ENCODE results near the gene SYN1. TPM values are rescaled to one million over a fixed set of nuclear protein-coding genes. Genes with fewer than 3 reads are reported as not detected.

The SYN1 gene
- total RNA-seq, 1 experiment from 2014 or later: 11.7 TPM

- Mint-ChIP-seq H3K36me3 (ENCODE audit: insufficient read depth in 1 of 3, low read depth in 3 of 3) (peaks cover 7 to 15% (median 11%) of the 10 kb centered on the region in 3 experiments), H3K27me3 (ENCODE audit: low read depth) (no peaks in the 10 kb centered on the region), H3K4me1 (peaks cover 8 to 20% of the 10 kb centered on the region in 2 experiments), H3K27ac (no peak overlapping the region), H3K4me3 (no peak overlapping the region), H3K9me3 (peaks cover 41 to 50% of the 10 kb centered on the region in 2 experiments)
- no peak overlapping the region for H2AFZ ChIP-seq (ENCODE audit: low read length)
- no peak for TF ChIP-seq CTCF (conservative IDR thresholded peaks at IDR 0.05)
- H4K91ac ChIP-seq (ENCODE audit: insufficient read length, low read depth, low read length): no peak overlapping the region
- H4K5ac ChIP-seq (ENCODE audit: insufficient read length, low read depth, low read length): no peak overlapping the region
- peaks cover 2% of the 10 kb centered on the region; the same call in 1 of the 2 replicates for H3K4me1 ChIP-seq (ENCODE audit: insufficient read depth, low read length)
- H3K4me2 ChIP-seq (ENCODE audit: insufficient read depth, insufficient read length, low read length): no peak overlapping the region
- H3K14ac ChIP-seq (ENCODE audit: insufficient read depth, low read length): no peak overlapping the region
- H3K56ac ChIP-seq (ENCODE audit: insufficient read length, low read depth, low read length): no peak overlapping the region
- no CpG with 5 or more reads among the region's 5 CpGs for WGBS (ENCODE audit: extremely low coverage, insufficient read length, low lambda C conversion rate)
- no peaks in the 10 kb centered on the region for H3K23me2 ChIP-seq (ENCODE audit: insufficient read length, low read depth, low read length, poor library complexity, severe bottlenecking)
- H3K23ac ChIP-seq (ENCODE audit: insufficient read length, low read depth, low read length): no peak overlapping the region
- no peaks in the 10 kb centered on the region for H4K20me1 ChIP-seq (ENCODE audit: control insufficient read depth, insufficient read depth, insufficient read length)
- H3K27ac ChIP-seq (ENCODE audit: insufficient read length, low read depth, low read length): no peak overlapping the region
- H3K18ac ChIP-seq (ENCODE audit: insufficient read length, low read depth, low read length): no peak overlapping the region
- H2BK12ac ChIP-seq (ENCODE audit: insufficient read length, low read depth, low read length): no peak overlapping the region
- no peak overlapping the region for H2BK120ac ChIP-seq (ENCODE audit: low read depth, low read length, poor library complexity, severe bottlenecking)
- no peaks in the 10 kb centered on the region for H3K79me1 ChIP-seq (ENCODE audit: insufficient read depth, low read depth, low read length, poor library complexity, severe bottlenecking)
- H3K9me3 ChIP-seq (ENCODE audit: control insufficient read depth, low read depth, low read length): peaks cover 42% of the 10 kb centered on the region
- no peak overlapping the region for H4K8ac ChIP-seq (replicated peaks; ENCODE audit: insufficient read length, low read depth, low read length)
- H2BK15ac ChIP-seq (ENCODE audit: low read depth, low read length): no peak overlapping the region
- H3K9ac ChIP-seq (ENCODE audit: extremely low read depth, insufficient read length, low read length): no peak overlapping the region
- no peak overlapping the region for H3T11ph ChIP-seq (ENCODE audit: low read length)
- no peak overlapping the region for H2BK5ac ChIP-seq (ENCODE audit: insufficient read length, low read length)
- H3K79me2 ChIP-seq (ENCODE audit: insufficient read depth, low read length): no peaks in the 10 kb centered on the region
- no peak overlapping the region for H3K4ac ChIP-seq (ENCODE audit: low read depth, low read length)
- no peaks in the 10 kb centered on the region for H3K27me3 ChIP-seq (ENCODE audit: insufficient read depth, low read length)
- H2BK20ac ChIP-seq (ENCODE audit: low read depth, low read length, poor library complexity, severe bottlenecking): no peak overlapping the region
- no peak for DNase-seq
- no peak overlapping the region for H2AK5ac ChIP-seq (ENCODE audit: insufficient read length, low read length)
These were observed 12.0 kb upstream of the SYN1 start for GRCh38 chrX:47631676-47632075.
